ENCODE results near the gene MYO5B. TPM values are rescaled to one million over a fixed set of nuclear protein-coding genes. Genes with fewer than 3 reads are reported as not detected.
"Not testable (repeated sequence)": the region's sequence is repeated elsewhere in the genome, so short reads cannot be mapped to it uniquely, and the experiment has no call there.

The MYO5B gene
- total RNA-seq, 4 donors from 2014 or later, result 0.63 to 31.0 (median 13.0) TPM

- DNase-seq (ENCODE audit: low spot score) (no peak), ATAC-seq (ENCODE audit: low FRiP score) (no peak)
- no peak for TF ChIP-seq CTCF (IDR thresholded peaks at IDR 0.05)
These were observed 355.9 kb downstream of the MYO5B start for GRCh38 chr18:49839012-49839411.

- no peak for DNase-seq (ENCODE audit: low spot score)
- no peak for ATAC-seq (ENCODE audit: low FRiP score)
- no peak for TF ChIP-seq CTCF (IDR thresholded peaks at IDR 0.05)
These were observed 356.6 kb downstream of the MYO5B start for GRCh38 chr18:49838381-49838780.

GRCh38 chr18:49837889-49838288, 357.1 kb downstream of the MYO5B start:
- TF ChIP-seq CTCF (IDR thresholded peaks at IDR 0.05), result no peak
- DNase-seq (ENCODE audit: low spot score) (no peak), ATAC-seq (ENCODE audit: low FRiP score) (no peak)

- not testable (repeated sequence) for DNase-seq (ENCODE audit: low spot score); ATAC-seq (ENCODE audit: low FRiP score)
These were observed 357.6 kb downstream of the MYO5B start for GRCh38 chr18:49837316-49837835.

- ATAC-seq (ENCODE audit: low FRiP score) (no peak), DNase-seq (ENCODE audit: low spot score) (no peak)
- no peak for TF ChIP-seq CTCF (IDR thresholded peaks at IDR 0.05)
These were observed 359.5 kb downstream of the MYO5B start for GRCh38 chr18:49835405-49835804.

- no peak for TF ChIP-seq CTCF (IDR thresholded peaks at IDR 0.05)
- no peak for ATAC-seq (ENCODE audit: low FRiP score)
These were observed 360.7 kb downstream of the MYO5B start for GRCh38 chr18:49834258-49834657.

GRCh38 chr18:49833814-49834213, 361.1 kb downstream of the MYO5B start:
- no peak for TF ChIP-seq CTCF (IDR thresholded peaks at IDR 0.05)
- DNase-seq (ENCODE audit: low spot score) (no peak), ATAC-seq (ENCODE audit: low FRiP score) (no peak)

More at GRCh38 chr18:49834258-49834657, 360.7 kb downstream of the MYO5B start:
- no peak for DNase-seq (ENCODE audit: low spot score)

All from omental fat pad (tissue), 4 donors.